IPS DF 6.9 (cell line): ENCODE measurements around the gene NOL4L.

Experiments used
- DNase-seq: peaks from one replicate; pipeline ENCODE4 v3.0.0-alpha.2; 2013; ENCODE audit warnings: low read depth, low spot score
- H3K27ac ChIP-seq: one replicate; pipeline ENCODE4 v1.5.1; 2013; ENCODE audit warnings: low read length, control low read depth
- H3K27me3 ChIP-seq: 2 replicates; pipeline ENCODE4 v1.6.1; 2013; ENCODE audit warnings: mild to moderate bottlenecking, low read length; ENCODE audit not compliant: control insufficient read depth, insufficient read depth
- H3K36me3 ChIP-seq: 2 replicates; pipeline ENCODE4 v1.6.1; 2013; ENCODE audit warnings: low read length; ENCODE audit not compliant: control insufficient read depth, insufficient read depth
- H3K4me1 ChIP-seq: 2 replicates; pipeline ENCODE4 v1.6.1; 2013; ENCODE audit warnings: low read length; ENCODE audit not compliant: control insufficient read depth, insufficient read depth
- H3K4me3 ChIP-seq: 2 replicates; pipeline ENCODE4 v1.5.1; 2013; ENCODE audit warnings: mild to moderate bottlenecking, low read length
- H3K9me3 ChIP-seq: 2 replicates; pipeline ENCODE4 v1.6.1; 2013; ENCODE audit warnings: low read length, inconsistent platforms; ENCODE audit not compliant: control insufficient read depth, insufficient read depth
- WGBS: extraction: QIAGEN DNeasy Blood & Tissue Kit; methylation state at CpG from one replicate; pipeline ENCODE4 v1.1.7; 2013; ENCODE audit warnings: mixed read lengths, missing lambda C conversion rate; ENCODE audit not compliant: insufficient read length, insufficient coverage; 5-methylcytosine and 5-hydroxymethylcytosine counted together

The NOL4L gene

GRCh38 chr20:32528171-32528891, 56.8 kb downstream of the NOL4L start:
- H3K36me3 ChIP-seq, result no peaks in the 10 kb centered on the region
- no peaks in the 10 kb centered on the region for H3K9me3 ChIP-seq
- H3K27ac ChIP-seq, result no peak overlapping the region
- 0 out of 2 replicates have a peak, but pooled peaks cover 1% of the 10 kb centered on the region for H3K4me1 ChIP-seq
- no peak overlapping the region for H3K4me3 ChIP-seq
- no CpG with 5 or more reads among the region's 27 CpGs for whole genome bisulfite sequencing
- no peak for DNase-seq
- H3K27me3 ChIP-seq, result no peaks in the 10 kb centered on the region

- H3K27me3 ChIP-seq, result no peaks in the 10 kb centered on the region
- H3K9me3 ChIP-seq, result no peaks in the 10 kb centered on the region
- 0 out of 2 replicates have a peak, but pooled peaks cover 1% of the 10 kb centered on the region for H3K4me1 ChIP-seq
- WGBS, result no CpG with 5 or more reads among the region's 24 CpGs
- H3K36me3 ChIP-seq, result no peaks in the 10 kb centered on the region
- DNase-seq, result no peak
- no peak overlapping the region for H3K4me3 ChIP-seq
- H3K27ac ChIP-seq, result no peak overlapping the region
Measured at GRCh38 chr20:32527447-32528055, 57.6 kb downstream of the NOL4L start.

- no CpG with 5 or more reads among the region's 5 CpGs for WGBS
Measured at GRCh38 chr20:32527052-32527446, 58.1 kb downstream of the NOL4L start.

GRCh38 chr20:32526541-32526940, 58.6 kb downstream of the NOL4L start:
- H3K4me1 ChIP-seq, result 0 out of 2 replicates have a peak, but pooled peaks cover 1% of the 10 kb centered on the region
- no CpG with 5 or more reads among the region's 4 CpGs for WGBS
- DNase-seq, result no peak
- no peak overlapping the region for H3K27ac ChIP-seq
- H3K36me3 ChIP-seq, result no peaks in the 10 kb centered on the region
- no peak overlapping the region for H3K4me3 ChIP-seq
- H3K9me3 ChIP-seq, result no peaks in the 10 kb centered on the region
- H3K27me3 ChIP-seq, result no peaks in the 10 kb centered on the region

More at GRCh38 chr20:32527052-32527446, 58.1 kb downstream of the NOL4L start:
- 0 out of 2 replicates have a peak, but pooled peaks cover 1% of the 10 kb centered on the region for H3K4me1 ChIP-seq
- H3K9me3 ChIP-seq, result no peaks in the 10 kb centered on the region
- no peak for DNase-seq
- H3K27ac ChIP-seq, result no peak overlapping the region
- no peaks in the 10 kb centered on the region for H3K27me3 ChIP-seq
- no peaks in the 10 kb centered on the region for H3K36me3 ChIP-seq
- H3K4me3 ChIP-seq, result no peak overlapping the region

GRCh38 chr20:32526125-32526524, 59.0 kb downstream of the NOL4L start:
- WGBS, result no CpG with 5 or more reads among the region's 4 CpGs

GRCh38 chr20:32524829-32525501, 60.2 kb downstream of the NOL4L start:
- DNase-seq, result no peak
- Histone ChIP-seq H3K4me3 (no peak overlapping the region), H3K27me3 (no peaks in the 10 kb centered on the region), H3K36me3 (no peaks in the 10 kb centered on the region), H3K4me1 (0 out of 2 replicates have a peak, but pooled peaks cover 1% of the 10 kb centered on the region), H3K9me3 (no peaks in the 10 kb centered on the region), H3K27ac (no peak overlapping the region)
- WGBS, result no CpG with 5 or more reads among the region's 13 CpGs

More at GRCh38 chr20:32526125-32526524, 59.0 kb downstream of the NOL4L start:
- DNase-seq, result no peak
- Histone ChIP-seq H3K36me3 (no peaks in the 10 kb centered on the region), H3K27me3 (no peaks in the 10 kb centered on the region), H3K4me3 (no peak overlapping the region), H3K4me1 (0 out of 2 replicates have a peak, but pooled peaks cover 1% of the 10 kb centered on the region), H3K9me3 (no peaks in the 10 kb centered on the region), H3K27ac (no peak overlapping the region)

- Histone ChIP-seq H3K27me3 (no peaks in the 10 kb centered on the region), H3K4me3 (no peak overlapping the region), H3K9me3 (no peaks in the 10 kb centered on the region), H3K4me1 (0 out of 2 replicates have a peak, but pooled peaks cover 1% of the 10 kb centered on the region), H3K36me3 (no peaks in the 10 kb centered on the region), H3K27ac (no peak overlapping the region)
- DNase-seq, result no peak
- WGBS, result no CpG with 5 or more reads among the region's 7 CpGs
Measured at GRCh38 chr20:32523613-32524213, 61.4 kb downstream of the NOL4L start.

- no CpG with 5 or more reads among the region's 8 CpGs for WGBS
- Histone ChIP-seq H3K27ac (no peak overlapping the region), H3K9me3 (no peaks in the 10 kb centered on the region), H3K36me3 (no peaks in the 10 kb centered on the region), H3K27me3 (no peaks in the 10 kb centered on the region), H3K4me3 (no peak overlapping the region), H3K4me1 (no peaks in the 10 kb centered on the region)
- DNase-seq, result no peak
Measured at GRCh38 chr20:32522776-32523612, 62.1 kb downstream of the NOL4L start.

GRCh38 chr20:32522526-32522775, 62.7 kb downstream of the NOL4L start:
- no peaks in the 10 kb centered on the region for H3K36me3 ChIP-seq
- no CpG with 5 or more reads among the region's 3 CpGs for WGBS
- H3K4me3 ChIP-seq, result no peak overlapping the region
- H3K27ac ChIP-seq, result no peak overlapping the region
- no peak for DNase-seq
- no peaks in the 10 kb centered on the region for H3K27me3 ChIP-seq
- H3K9me3 ChIP-seq, result no peaks in the 10 kb centered on the region
- H3K4me1 ChIP-seq, result no peaks in the 10 kb centered on the region
